HL-60/S4 (cell line): ENCODE data around the gene TMEM255B.

Source experiments
- in situ Hi-C: fragments of 300-500 bp; cut with MboI; formaldehyde crosslinking; loops from 2 replicates; pipeline ENCODE4 v1.14.3; 2022; ENCODE audit warnings: low sequenced_read_pairs

TMEM255B gene

DNA sequence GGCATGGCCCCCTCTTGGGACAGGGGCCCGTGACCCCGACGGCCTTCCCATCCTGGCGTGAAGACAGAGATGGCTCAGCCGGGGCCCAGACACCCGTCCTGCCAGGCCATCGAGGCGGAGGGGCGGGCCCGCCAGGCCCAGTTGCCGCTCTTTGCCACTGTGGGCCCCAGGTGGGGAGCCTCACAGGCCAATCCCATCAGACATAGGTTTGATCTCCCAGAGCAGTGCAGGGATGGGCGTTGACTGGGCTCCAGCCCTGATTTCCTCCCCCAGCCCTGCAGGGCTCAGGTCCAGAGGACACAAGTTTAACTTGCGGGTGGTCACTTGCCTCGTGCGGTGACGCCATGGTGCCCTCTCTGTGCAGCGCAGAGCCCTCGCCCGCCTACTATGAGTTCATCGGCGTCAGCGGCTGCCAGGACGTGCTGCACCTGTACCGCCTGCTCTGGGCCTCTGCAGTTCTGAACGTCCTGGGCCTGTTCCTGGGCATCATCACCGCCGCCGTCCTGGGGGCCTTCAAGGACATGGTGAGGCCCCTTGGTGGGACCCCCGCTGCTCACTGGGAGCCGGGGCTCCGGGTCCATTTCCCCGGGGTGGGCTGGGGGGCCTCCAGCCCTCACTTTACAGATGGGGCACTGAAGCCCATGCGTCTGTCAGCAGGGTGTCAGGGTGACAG lies 42.4 kb downstream of the TMEM255B start:
- in situ Hi-C loops: no loop called here

DNA sequence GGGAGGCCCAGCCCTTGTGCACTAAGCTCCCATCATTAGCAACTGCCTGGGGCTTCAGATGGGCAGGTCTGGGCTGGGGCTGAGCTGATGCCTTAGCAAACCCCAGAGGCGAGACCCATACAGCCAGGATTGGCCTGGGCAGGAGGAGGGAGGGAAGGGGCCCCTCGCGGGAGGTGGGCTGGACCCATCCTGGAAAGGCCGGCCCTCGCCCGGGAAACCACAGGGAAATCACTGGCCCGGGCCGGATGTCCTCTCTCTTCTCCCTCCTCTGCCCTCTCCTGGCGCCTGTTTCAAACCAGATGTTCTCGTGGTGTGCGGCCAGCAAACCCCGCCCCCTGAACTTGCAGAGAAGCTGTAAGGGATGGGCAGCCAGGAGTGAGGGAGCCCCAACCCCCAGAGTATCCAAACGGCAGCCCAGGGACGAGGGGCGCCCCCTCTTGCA lies 43.1 kb downstream of the TMEM255B start:
- in situ Hi-C loops: no loop called here

DNA sequence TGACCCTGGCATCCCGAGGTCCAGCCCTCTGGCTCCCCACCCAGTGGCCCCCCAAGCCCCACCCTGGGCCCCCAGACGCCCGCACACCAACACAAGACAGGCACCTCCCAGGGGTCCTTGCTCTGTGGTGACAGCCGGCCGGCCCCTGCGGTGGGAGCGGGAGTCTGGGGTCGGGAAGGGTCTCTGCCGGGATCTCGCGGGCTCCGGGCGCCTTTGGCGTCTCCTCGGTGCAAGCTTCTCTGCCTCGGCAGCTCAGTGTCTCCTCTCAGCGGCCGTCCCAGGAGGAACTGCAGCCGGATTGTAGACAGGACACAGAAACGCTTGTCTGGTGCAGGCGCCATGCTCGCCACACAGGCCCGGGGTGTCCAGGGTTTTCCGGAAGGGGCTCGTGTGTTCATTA lies 43.7 kb downstream of the TMEM255B start:
- in situ Hi-C loops: no loop called here

DNA sequence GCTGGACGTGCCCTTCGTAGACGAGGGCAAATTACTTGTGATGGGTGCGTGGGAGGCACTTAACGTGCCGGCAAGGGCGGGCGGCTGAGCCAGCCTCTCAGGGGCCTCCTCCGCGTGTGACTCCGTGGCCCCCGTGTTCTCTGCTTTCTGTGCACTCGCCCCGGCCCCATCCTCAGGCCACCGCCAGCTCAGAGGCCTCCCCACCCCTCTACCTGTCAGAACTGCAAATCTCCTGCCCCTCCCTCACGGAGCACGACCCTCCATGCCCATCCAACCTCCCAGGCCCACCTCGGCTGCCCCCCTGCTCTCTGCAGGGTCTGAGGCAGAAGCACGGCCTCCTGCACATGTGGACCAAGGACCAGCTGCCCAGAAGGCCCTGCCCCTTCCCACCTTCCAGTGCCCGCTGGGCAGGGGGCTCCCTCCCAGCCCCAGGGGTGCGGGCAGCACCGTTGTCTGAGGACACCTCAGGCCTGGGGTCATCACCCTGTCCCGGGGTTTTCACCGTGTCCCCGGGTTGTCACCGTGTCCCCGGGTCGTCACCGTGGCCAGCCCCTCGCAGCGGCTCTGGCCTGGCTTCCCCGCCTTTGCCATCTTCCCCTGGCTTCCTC lies 44.5 kb downstream of the TMEM255B start:
- in situ Hi-C loops: no loop called here

DNA sequence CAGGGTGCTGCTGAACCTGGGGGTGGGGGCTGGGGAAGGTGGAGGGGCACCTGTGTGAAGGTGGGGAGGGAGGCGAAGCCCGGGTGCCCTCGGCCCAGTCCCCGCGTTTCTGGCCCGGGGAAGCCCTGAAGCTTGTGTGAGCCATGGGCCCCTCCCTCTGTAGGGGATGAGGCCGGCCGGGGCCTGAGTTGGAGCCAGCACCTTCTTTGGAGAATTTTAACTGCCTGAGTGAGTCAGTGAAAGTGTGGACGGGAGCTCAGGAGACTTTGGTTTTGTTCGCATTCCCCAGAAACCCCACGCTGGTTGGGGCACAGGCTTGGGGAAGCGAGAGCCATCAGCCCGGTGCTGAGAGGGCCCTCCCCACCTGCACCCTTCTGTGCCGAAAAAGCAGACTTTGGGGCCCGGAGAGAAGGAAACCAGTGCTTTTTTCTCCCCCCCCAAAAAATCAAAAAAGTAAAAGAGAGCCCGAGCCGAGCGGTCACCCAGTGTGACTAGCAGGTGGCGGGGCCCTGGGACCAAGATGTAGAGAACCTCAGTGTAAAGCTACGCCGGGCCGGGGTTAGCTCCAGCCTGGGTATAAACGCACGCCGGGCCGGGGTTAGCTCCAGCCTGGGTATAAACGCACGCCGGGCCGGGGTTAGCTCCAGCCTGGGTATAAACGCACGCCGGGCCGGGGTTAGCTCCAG lies 45.1 kb downstream of the TMEM255B start:
- in situ Hi-C loops: no loop called here

DNA sequence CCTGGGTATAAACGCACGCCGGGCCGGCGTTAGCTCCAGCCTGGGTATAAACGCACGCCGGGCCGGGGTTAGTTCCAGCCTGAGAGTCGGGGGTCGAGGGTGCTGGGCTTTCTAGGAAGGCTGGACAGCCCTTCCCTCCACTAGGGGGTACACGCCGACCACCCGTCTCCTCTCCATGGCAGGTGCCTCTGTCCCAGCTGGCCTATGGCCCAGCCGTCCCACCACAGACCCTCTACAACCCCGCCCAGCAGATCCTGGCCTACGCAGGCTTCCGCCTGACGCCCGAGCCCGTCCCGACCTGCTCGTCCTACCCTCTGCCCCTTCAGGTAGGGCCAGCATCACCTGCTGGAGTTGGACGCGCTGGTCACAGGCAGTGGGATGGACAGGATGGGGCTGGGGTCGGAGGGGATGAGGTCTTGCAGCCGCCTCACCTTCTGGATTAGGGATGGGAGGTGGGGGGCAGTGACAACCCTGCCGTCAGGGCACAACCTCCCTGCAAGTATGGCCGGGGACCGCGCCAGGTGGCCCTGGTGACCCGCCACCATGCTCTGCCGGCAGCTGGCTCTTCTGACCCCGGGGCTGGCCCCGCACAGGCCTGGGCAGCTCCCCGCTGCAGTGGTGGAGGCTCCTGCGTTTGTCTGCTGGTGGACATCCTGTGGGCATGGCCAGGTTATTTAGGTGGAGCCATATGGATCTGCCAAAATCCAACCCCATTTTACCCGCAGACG lies 45.8 kb downstream of the TMEM255B start:
- in situ Hi-C loops: no loop called here

DNA sequence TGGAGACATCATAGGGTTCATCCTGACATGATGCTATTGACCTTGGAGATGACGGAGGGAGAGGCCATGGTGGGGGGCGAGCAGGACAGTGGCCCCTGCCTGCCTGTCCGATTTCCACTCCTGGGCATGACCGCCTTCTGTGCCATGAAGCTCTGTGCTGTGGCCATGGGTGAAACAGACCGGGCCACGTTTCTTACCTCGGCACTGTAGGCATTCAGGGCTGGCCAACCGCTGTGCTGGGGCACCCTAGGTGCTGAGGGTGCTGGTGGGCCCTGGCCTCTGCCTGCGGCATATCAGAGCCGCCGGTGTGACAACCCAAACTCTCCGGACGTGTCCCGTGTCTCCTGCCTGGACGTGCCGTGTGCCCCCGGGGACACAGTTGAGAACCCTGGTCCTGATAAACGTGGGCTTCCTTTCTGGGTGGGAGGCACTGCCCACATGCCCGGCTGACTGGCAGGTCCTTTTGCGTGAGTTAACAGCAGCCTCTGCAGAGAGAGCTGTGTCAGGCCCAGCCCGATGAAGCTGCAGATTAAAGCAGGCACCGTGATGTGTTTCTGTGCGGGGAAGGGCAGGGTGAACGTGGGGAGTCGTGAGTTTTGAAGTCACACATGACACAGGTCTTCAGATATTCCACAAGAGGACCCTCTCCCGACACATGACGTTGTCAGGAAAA lies 46.5 kb downstream of the TMEM255B start:
- in situ Hi-C loops: no loop called here

DNA sequence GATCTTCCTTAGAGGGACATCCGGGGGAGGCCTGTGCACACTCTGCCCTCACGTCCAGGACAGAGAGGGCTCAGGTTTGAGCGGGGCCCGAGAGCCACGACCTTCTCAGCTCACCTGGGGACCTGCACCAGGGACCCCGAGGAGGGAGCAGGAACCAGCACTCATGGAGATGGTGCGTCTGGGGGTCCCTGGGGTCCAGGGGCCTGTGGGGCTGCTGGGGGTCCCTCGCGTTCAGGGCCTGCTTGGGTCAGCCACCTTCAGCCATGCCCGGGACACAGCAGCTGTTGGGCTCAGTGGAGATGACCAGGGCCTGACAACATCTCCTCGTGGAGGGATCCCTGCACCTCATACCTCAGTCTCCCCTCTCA lies 47.1 kb downstream of the TMEM255B start:
- in situ Hi-C loops: no loop called here

DNA sequence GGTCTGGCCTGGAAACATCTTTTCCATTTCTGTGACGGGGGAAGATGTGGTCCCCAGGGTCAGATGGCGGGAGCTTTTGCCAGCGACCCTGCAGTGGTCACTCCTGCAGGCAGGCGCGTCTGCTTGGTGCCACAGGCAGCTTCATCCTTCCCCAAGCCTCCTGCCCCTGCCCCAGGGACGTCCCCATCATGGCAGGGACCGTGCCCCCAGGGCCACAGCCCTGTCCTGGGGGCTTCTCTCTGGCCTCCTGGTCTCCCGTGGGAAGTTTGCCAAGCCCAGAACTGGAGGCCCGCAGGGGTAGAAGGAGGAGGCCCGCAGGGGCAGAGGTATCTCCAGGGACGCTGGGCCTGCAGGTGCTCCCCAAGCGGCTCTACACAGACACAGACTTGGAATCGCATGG lies 47.5 kb downstream of the TMEM255B start:
- in situ Hi-C loops: no loop called here

DNA sequence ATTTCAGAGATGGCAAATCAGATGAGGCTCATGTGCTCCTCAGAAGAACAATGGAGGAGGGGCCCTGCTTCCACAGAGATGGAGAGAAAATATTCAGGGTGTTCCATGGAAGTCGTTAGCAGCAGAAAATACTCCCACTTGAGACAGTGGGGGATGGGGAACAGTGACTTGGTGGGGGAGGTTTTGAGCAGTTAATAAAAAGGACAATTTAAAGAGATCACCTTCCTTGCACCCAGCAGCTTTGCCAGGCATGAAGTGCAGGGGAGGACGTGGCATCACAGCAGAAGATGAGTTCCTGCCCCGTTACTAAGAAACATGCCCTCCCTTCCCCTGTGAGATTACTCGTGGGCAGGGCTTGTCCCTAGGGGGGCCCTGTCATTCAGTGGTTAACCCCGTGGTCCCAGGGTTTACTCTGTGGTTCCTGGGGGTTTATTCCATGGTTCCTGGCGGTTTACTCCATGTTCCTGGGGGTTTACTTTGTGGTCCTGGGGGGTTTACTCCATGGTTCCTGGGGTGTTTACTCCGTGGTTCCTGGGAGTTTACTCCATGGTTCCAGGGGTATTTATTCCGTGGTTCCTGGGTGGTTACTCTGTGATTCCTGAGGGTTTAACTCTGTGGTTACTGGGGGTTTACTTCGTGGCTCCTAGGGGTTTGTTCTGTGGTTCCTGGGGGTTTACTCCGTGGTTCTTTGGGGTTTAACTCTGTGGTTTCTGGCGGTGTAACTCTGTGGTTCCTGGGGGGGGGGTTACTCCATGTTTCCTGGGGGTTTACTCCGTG lies 49.2 kb downstream of the TMEM255B start:
- in situ Hi-C loops: no loop called here

DNA sequence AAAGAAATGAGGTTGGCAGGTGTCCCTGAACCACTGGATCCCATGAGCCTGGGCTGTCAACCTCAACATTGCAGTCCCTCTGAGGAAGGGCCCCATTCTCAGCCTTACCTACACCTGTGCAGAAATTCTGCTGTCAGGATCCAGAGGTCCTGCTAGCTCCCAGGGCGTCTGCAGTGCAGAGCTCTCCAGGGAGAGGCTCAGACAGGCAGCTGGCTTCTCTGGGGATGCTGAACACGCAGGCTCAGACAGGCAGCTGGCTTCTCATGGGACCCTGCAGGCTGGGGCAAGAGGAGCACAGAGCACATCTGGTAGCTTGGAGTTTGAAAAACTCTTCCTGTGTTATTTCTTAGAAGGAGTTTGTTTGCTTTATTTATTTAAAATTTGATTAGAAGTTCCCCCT lies 50.9 kb downstream of the TMEM255B start:
- in situ Hi-C loops: no loop called here

DNA sequence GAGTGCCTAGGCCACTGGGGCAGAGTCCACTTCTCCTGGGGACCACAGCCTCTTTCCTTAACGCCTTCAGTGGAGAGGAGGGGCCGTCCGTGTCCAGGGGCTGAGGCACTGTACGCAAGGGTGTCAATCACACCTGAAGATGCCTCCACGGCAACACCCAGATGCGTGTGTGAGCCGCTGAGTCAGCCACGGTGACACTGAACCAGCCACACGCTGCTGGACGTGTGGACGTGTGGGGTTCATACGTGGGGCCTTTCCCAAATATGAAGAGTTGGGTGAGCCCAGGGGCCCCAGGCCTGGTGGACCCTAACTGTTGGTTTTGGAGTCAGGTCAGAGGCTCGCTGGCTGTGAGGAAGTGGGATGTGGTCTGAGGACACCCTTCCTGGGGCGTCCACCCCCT lies 51.6 kb downstream of the TMEM255B start:
- in situ Hi-C loops: no loop called here

DNA sequence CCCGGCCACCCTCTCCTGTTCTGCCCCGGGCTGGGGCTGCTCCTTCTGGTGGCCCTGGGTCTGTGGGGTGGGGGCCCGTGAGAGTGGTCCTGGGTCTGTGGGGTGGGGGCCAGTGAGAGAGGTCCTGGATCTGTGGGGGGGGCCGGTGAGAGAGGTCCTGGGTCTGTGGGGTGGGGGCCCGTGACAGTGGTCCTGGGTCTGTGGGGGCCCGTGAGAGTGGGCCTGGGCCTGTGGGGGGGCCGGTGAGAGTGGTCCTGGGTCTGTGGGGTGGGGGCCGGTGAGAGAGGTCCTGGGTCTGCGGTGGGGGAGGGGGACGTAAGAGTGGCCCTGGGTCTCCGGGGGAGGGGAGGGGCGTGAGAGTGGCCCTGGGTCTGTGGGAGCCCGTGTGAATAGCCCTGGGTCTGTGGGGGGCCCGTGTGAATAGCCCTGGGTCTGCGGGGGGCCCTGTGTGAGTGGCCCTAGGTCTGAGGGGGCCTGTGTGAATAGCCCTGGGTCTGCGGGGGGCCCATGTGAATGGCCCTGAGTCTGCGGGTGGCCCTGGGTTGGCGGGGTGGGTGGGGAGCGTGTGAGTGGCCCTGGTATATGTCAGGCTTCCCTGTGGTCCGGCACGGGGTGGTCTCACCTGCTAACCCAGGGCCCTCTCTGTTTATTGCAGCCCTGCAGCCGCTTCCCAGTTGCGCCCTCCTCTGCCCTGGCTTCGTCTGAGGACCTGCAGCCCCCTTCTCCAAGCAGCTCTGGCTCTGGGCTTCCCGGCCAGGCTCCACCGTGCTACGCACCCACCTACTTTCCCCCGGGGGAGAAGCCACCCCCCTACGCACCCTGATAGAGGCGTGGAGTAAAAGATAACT lies 52.3 kb downstream of the TMEM255B start:
- in situ Hi-C loops: no loop called here

DNA sequence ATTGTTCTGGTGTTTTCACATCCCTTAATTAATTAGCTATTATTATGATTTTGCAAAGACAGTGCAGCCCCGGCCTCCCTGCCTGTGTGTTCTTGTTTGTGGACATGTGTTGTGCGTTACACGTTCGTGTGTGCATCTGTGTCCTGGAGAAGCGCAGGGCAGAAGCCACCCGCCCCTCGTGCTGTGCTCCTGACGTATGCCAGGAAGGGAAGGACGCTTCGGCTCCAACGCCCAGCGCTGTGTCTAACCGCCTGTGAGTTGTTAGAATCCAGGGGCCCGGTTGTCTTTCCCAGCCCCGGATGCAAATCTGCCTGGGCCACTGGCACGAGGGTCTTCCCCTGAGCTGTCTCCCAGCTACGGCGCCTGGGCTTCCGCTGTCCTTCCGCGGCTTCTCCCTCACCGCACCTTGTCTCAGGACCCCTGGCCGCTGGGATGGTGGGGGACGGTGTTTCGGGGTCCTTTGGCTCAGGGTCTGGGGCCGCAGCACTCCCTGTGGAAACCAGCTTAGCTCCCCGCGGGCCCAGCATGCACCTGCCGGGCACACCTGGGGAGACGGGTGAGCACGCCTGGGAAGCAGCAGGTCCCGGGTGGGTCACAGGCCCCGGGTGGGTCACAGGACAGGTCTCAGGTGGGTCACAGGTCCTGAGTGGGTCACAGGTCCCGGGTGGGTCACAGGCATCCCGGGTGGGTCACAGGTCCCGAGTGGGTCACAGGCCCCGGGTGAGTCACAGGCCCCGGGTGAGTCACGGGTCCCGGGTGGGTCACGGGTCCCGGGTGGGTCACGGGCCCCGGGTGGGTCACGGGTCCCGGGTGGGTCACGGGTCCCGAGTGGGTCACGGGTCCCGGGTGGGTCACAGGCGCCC lies 53.4 kb downstream of the TMEM255B start:
- in situ Hi-C loops: no loop called here

DNA sequence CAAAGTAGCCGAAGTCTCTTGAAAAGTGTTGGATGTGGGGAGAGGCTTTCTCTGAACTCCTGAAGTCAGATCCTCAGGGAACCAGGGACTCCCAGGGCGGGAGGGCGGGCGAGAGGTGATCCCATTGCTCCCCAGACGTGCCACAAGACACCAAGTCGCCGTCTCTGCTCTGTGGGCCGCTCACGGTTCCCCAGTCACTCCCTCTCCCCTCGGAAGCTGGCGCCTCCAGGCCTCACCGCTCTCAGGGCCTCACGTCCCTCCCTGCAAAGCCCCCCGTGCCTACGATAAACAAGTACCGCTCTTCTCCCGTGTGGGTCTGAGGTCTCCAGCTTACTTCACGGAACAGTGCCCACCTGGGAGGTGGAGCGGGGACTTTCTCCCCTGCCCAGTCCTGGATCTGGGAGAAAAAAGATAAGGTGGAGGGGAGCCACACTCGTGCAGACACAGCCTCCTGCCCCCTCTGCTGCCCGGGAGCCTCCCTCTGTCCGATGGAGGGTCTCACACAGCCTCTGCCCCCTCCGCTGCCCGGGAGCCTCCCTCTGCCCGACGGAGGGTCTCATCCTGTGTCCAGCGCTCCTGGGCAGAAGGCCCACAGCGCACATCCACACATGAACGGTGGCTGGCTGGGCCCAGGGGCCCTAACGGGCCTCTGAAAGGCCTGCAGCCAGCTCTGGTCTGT lies 54.2 kb downstream of the TMEM255B start:
- in situ Hi-C loops: no loop called here

DNA sequence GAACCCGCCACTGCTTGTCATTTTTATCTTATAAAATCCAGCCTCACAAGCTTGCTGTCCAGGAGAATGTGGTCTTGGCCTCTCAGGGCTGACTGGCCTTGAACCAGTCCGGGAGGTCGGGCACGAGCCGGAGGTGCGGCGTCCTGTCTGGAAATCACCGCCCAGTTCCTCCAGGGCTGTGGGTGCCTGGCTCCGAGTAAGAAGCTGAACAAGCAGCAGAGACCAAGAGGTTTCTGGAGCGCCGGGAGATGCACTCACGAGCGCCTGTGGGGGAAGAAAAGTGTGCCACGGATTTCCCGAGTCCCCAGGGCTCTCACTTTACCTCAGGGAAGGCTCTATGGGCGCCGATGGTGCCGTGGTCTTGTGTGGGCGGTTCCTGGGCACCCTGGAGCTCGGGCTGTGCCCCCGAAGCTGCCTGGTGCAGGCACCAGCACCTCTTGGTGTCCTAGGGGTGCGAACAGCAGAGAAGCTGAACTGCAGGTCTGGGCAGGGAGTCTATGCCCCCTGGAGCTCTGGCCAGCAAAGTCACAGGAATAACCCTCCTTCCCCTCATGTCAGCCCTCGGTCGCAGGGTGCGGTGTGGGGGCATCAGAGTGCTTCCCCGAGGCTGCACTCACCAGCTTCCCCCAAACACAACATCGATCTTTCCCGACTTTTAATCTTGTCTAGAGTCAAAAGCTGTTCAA lies 54.9 kb downstream of the TMEM255B start:
- in situ Hi-C loops: no loop called here

DNA sequence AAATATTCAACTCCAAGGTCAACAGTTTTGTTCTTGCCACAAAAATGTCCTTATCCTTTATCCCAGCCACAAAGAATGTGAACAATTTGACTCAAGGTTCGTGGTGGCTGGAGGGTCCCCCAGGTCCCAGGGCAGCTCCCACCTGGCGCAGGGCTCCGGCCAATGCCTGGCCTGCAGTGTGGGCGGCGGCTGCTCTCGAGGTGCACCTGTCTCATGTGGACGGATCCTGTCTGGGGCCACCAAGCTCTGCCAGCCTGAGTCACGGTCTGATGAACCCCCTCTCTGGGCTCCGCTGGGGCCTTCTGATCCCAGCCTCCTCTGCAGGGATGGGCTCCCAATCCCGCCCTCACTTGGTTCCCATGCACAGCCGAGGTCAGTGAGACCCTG lies 55.4 kb downstream of the TMEM255B start:
- in situ Hi-C loops: no loop called here
